Body of pancreas (tissue), 4 donors: Measurements from ENCODE around the gene HOXD10. TPM values are rescaled to one million over a fixed set of nuclear protein-coding genes. Genes with fewer than 3 reads are reported as not detected.

Experiments used
- ATAC-seq: fragments of 150-250 bp; one replicate; pipeline ENCODE4 v1.9.1; 2016
- DNase-seq, 4 donors: peaks; one replicate each; pipeline ENCODE4 v3.0.0-alpha.2; 2019
- H3K27ac ChIP-seq, 4 donors: fragments of 200-600 bp; sonication (generic); 1 replicate in 3 of 4; 2 replicates in 1 of 4; pipeline versions ENCODE4 v1.5.1 to v1.6.1; 2016 to 2019; ENCODE audit warnings: mild to moderate bottlenecking in 1 of 4, mixed read lengths in 1 of 4, moderate library complexity in 1 of 4
- H3K27me3 ChIP-seq, 2 donors: fragments of 200-600 bp; sonication (generic); one replicate each; pipeline ENCODE4 v1.6.0; 2016; ENCODE audit warnings: mild to moderate bottlenecking in 1 of 2
- H3K36me3 ChIP-seq, 2 donors: fragments of 200-600 bp; sonication (generic); replicated peaks in 1 of 2; 2 replicates each; pipeline ENCODE4 v1.5.1; 2016; ENCODE audit warnings: low read depth in 2 of 2; ENCODE audit not compliant: insufficient read depth in 1 of 2
- H3K4me1 ChIP-seq: fragments of 200-600 bp; sonication (generic); one replicate; pipeline ENCODE4 v1.6.0; 2016
- H3K4me3 ChIP-seq, 2 donors: fragments of 200-600 bp; sonication (generic); 1 replicate in 1 of 2; 2 replicates in 1 of 2; pipeline ENCODE4 v1.5.1; 2016 to 2019
- H3K9me3 ChIP-seq, 3 donors: fragments of 200-600 bp; sonication (generic); 1 replicate in 2 of 3; 2 replicates in 1 of 3; pipeline ENCODE4 v1.5.1; 2016
- POLR2A ChIP-seq, 3 donors: fragments of 450-650 bp; IDR thresholded peaks; one replicate each; pipeline ENCODE4 v1.6.1; 2016; ENCODE audit warnings: antibody characterized with exemption in 3 of 3, mild to moderate bottlenecking in 2 of 3
- WGBS, 2 donors: methylation state at CpG; one replicate each; pipeline ENCODE4 v1.1.5; 2017; 5-methylcytosine and 5-hydroxymethylcytosine counted together
- intact Hi-C: fragments of 100-400 bp; cut with DNase I; formaldehyde crosslinking; loops from one replicate; pipeline ENCODE4 v1.15.1; 2023
- total RNA-seq, 2 donors: library from RNA; depleted of rRNA; stranded (reverse); fragments of >200 nt; gene quantifications; one replicate each; pipeline ENCODE4 v1.1.0, GENCODE V29; 2016
- TF ChIP-seq, protein P1 (sequence below), 7 experiments: fragments of 450-650 bp in 4 of 7; fragments of 200-600 bp in 3 of 7; sonication (generic) in 3 of 7; IDR thresholded peaks; one replicate each; pipeline ENCODE4 v1.5.1; 2016 to 2019; ENCODE audit warnings: antibody characterized with exemption in 7 of 7

The HOXD10 gene
- total RNA-seq, 2 donors from 2014 or later = 0.26 TPM; not detected in 1

DNA sequence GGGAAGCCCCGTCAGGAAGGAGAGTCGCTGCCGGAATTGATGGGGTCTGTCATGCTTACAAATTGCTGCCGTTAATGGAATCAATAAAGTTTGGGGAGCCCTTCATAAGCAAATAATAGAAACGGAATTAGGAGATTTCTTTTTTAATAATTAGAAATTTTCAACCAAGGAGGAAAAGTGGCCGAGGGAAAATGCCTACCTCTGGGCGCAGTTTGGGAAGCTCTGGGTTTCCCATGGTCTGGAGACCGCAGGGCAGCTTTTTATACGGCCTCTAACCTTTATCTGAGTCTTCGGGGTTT lies 34.1 kb upstream of the HOXD10 start:
- Histone ChIP-seq H3K27ac (no peak overlapping the region), H3K36me3 (no peaks in the 10 kb centered on the region), H3K9me3 (peaks cover 0 to 8% (median 0%) of the 10 kb centered on the region in 3 donors), H3K27me3 (peaks cover under 1 to 89% of the 10 kb centered on the region in 2 donors), H3K4me1 (peaks cover 34% of the 10 kb centered on the region), H3K4me3 (no peak overlapping the region)
- ATAC-seq (no peak), DNase-seq (no peak)
- intact Hi-C loops = loop anchor here (10.0 kb wide), 1 partner anchor 718 kb away; no protein-coding TSS in a partner anchor
- no peak for TF ChIP-seq POLR2A (IDR thresholded peaks at IDR 0.05)
- TF ChIP-seq, protein P1, sequence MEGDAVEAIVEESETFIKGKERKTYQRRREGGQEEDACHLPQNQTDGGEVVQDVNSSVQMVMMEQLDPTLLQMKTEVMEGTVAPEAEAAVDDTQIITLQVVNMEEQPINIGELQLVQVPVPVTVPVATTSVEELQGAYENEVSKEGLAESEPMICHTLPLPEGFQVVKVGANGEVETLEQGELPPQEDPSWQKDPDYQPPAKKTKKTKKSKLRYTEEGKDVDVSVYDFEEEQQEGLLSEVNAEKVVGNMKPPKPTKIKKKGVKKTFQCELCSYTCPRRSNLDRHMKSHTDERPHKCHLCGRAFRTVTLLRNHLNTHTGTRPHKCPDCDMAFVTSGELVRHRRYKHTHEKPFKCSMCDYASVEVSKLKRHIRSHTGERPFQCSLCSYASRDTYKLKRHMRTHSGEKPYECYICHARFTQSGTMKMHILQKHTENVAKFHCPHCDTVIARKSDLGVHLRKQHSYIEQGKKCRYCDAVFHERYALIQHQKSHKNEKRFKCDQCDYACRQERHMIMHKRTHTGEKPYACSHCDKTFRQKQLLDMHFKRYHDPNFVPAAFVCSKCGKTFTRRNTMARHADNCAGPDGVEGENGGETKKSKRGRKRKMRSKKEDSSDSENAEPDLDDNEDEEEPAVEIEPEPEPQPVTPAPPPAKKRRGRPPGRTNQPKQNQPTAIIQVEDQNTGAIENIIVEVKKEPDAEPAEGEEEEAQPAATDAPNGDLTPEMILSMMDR (IDR thresholded peaks at IDR 0.05) = no peak
- 7 to 11% methylated on average over 10 of the region's 10 CpGs for WGBS, 2 donors

DNA sequence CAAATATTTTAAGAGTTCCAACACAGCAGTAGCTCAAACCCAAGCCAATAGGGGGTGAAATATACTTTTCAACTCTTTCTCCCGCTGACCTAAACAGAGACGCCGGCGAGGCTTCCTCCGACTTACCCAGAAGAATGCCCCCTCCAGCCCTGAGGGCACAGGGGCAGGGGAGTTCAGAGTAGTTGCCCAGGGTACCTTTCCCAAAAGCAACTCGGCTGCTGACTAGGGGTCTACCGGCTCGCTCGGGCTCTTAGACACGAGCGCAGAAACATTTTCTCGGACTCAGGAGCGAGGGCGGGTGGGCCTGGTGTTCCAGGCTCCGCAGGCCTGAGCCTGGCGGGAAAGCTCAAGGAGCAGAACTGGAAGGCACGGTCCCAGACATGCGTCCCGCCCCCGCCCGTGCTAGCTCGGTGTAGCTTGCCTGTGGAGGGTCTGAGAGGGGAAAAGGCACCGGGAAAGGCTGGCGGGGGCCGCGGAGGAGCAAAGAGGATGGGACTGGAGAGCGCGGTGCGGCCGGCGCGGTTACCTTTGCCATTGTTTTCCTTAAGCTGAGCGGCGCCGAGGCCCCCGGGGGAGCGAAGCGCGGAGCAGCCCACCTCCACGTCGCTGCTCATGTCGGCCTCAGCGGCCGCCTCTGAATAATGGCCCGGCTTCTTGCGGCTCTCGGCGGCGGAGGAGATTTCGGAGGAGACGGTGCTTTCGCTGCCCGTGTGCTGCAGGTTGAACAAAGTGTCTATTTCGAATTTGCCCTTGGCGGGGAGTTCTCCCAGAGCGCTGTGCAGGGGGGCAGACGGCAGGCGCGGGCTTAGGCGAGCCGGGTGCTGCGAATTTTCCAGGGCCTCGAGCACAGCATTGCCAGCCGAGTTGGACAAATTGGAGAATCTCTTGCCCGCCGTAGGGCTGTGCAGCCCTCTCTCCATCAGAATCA lies 33.5 kb upstream of the HOXD10 start:
- Histone ChIP-seq H3K9me3 (peaks cover 0 to 8% (median 0%) of the 10 kb centered on the region in 3 donors), H3K27ac (no peak overlapping the region), H3K4me1 (peaks cover 40% of the 10 kb centered on the region), H3K4me3 (no peak overlapping the region), H3K36me3 (no peaks in the 10 kb centered on the region), H3K27me3 (peaks cover 6 to 92% of the 10 kb centered on the region in 2 donors)
- no peak for TF ChIP-seq POLR2A (IDR thresholded peaks at IDR 0.05)
- TF ChIP-seq, protein P1 (IDR thresholded peaks at IDR 0.05) = no peak
- intact Hi-C loops = loop anchor here (10.0 kb wide), 1 partner anchor 718 kb away; no protein-coding TSS in a partner anchor
- 3 to 9% methylated on average over 33 to 66 of the region's 66 CpGs for WGBS, 2 donors
- ATAC-seq = no peak
- DNase-seq = no peak

DNA sequence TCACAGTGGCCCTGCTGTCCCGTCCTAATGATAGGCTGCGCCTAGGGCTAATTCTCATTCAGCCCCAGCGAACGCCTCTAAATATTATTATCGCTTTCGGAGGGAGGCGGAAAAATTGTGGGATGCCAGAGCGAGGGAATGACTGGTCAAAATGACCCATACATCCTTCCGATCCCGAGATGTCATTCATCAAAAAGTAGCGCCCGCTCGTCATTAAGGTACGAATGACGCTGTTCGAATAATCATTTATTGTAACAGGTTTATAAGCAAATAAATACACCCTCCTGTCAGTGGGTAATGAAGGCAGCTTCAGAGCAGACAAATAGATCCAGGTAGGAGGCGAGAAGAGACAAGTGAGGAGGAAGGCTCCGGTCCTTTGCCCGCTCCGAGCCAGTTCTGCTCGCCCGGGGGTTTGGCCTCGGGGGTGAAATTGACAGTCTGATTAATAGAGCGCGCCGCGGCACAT lies 32.7 kb upstream of the HOXD10 start, which contains the start of gene EVX2:
Gene EVX2, minus strand, starts transcription at position 167 of the 466 bp plus-strand sequence. CDS start 186 bp downstream, outside the sequence.
- TF ChIP-seq POLR2A (IDR thresholded peaks at IDR 0.05) = no peak
- TF ChIP-seq, protein P1 (IDR thresholded peaks at IDR 0.05) = no peak
- H3K27ac ChIP-seq = no peak within 1 kb of the TSS
- H3K9me3 ChIP-seq = peaks cover 0 to 8% (median 0%) of the 10 kb centered on the region in 3 donors
- H3K4me3 ChIP-seq = no peak within 1 kb of the TSS
- 9 to 16% methylated on average over 27 of the region's 27 CpGs for WGBS, 2 donors
- peaks cover 44% of the 10 kb centered on the region for H3K4me1 ChIP-seq
- DNase-seq (no peak), ATAC-seq (no peak)
- intact Hi-C loops = loop anchor here (10.0 kb wide), 1 partner anchor 719 kb away; no protein-coding TSS in a partner anchor
- H3K36me3 ChIP-seq = no peaks in the 10 kb centered on the region
- H3K27me3 ChIP-seq = peaks cover 6 to 89% of the 10 kb centered on the region in 2 donors

DNA sequence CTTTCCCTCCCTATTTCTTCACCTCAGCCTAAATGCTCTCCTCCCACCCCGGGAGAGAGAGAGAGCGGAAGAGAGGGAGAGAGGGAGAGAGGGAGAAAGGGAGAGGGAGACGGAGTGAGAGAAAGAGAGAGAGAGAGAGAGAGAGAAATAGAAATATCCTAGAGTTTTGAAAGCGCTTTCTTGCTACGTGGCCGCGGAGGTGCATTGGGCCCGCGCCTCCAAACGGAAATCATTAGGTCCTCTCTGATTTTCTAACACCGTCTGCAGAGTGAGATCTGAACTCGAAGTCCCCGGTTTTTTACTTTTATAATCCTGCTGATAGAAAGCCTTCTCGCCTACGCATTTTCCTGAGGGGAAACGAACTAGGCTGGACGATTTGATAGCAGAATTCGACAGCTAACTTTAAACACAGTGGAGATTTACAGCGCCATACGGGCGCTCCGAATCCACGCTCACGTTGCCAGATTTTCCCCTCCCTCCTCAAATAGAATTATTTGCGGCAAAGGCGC lies 31.9 kb upstream of the HOXD10 start:
- Histone ChIP-seq H3K9me3 (peaks cover 0 to 8% (median 0%) of the 10 kb centered on the region in 3 donors), H3K27ac (no peak overlapping the region), H3K27me3 (peaks cover 6 to 88% of the 10 kb centered on the region in 2 donors), H3K4me1 (peaks cover 38% of the 10 kb centered on the region), H3K4me3 (no peak overlapping the region), H3K36me3 (no peaks in the 10 kb centered on the region)
- intact Hi-C loops = loop anchor here (10.0 kb wide), 1 partner anchor 720 kb away; no protein-coding TSS in a partner anchor
- ATAC-seq (no peak), DNase-seq (no peak)
- WGBS, 2 donors = 4 to 10% methylated on average over 26 of the region's 26 CpGs
- TF ChIP-seq POLR2A (IDR thresholded peaks at IDR 0.05) = no peak
- TF ChIP-seq, protein P1 (IDR thresholded peaks at IDR 0.05) = no peak
